ENCODE measurements around the gene GNB3.

GNB3 gene

GRCh38 chr12:6840761-6841515, at the start of gene GNB3:
TSS of gene GNB3 (plus strand) at chr12:6840925. CDS start at chr12:6841288, 363 bp downstream.
- no peak for DNase-seq

GRCh38 chr12:6791931-6792520, 48.7 kb upstream of the GNB3 start:
- no peak for DNase-seq

GRCh38 chr12:6792522-6793201, 48.1 kb upstream of the GNB3 start:
- DNase-seq, result no peak

- no peak for DNase-seq
These were observed 45.6 kb upstream of the GNB3 start for GRCh38 chr12:6795088-6795487.

- DNase-seq, result no peak
These were observed 44.1 kb upstream of the GNB3 start for GRCh38 chr12:6796576-6796975.

GRCh38 chr12:6799147-6799546, 41.6 kb upstream of the GNB3 start:
- DNase-seq, result no peak

- DNase-seq, result no peak
These were observed 33.6 kb upstream of the GNB3 start for GRCh38 chr12:6807170-6807569.

GRCh38 chr12:6809056-6809455, 31.7 kb upstream of the GNB3 start:
- DNase-seq, result no peak

- DNase-seq, result no peak
These were observed 30.0 kb upstream of the GNB3 start for GRCh38 chr12:6810758-6811157.

GRCh38 chr12:6813363-6813762, 27.4 kb upstream of the GNB3 start:
- no peak for DNase-seq

- no peak for DNase-seq
These were observed 24.1 kb upstream of the GNB3 start for GRCh38 chr12:6816598-6816997.

- DNase-seq, result no peak
These were observed 23.6 kb upstream of the GNB3 start for GRCh38 chr12:6817098-6817497.

GRCh38 chr12:6817662-6818157, 23.0 kb upstream of the GNB3 start:
- DNase-seq, result no peak

- DNase-seq, result no peak
These were observed 22.5 kb upstream of the GNB3 start for GRCh38 chr12:6818222-6818621.

GRCh38 chr12:6818645-6819044, 22.1 kb upstream of the GNB3 start:
- DNase-seq, result no peak

GRCh38 chr12:6819106-6820030, 21.4 kb upstream of the GNB3 start:
- DNase-seq, result no peak

- no peak for DNase-seq
These were observed 20.6 kb upstream of the GNB3 start for GRCh38 chr12:6820166-6820565.

- peak; percentile 56 for DNase-seq
These were observed 18.9 kb upstream of the GNB3 start, which contains the start of gene GPR162 for GRCh38 chr12:6821591-6822425. TSS of gene GPR162 (plus strand) at chr12:6821821. CDS start at chr12:6823899, 2,078 bp downstream.

- no peak for DNase-seq
These were observed 18.1 kb upstream of the GNB3 start for GRCh38 chr12:6822426-6823135.

- DNase-seq, result no peak
These were observed 17.3 kb upstream of the GNB3 start for GRCh38 chr12:6823182-6824084.
